ENCODE results near the gene PCSK5.

Gene PCSK5

DNA sequence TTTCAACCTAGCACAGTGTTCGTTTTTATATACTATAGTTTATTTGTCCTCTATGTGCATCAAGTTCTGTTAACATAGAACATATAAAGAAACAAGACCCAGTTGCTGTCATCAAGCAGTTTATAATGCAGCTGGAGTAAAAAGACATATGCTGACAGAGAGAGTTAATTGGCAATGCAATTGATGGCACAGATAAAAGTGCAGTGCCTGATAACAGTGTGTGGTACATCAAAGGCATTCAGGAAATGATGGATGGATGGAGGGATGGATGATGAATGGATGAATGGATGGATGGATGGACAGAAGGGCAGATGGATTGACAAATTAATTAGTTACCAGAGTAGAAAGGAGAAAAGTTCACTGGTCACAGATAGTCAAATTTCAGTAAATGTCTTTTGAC is 264.9 kb downstream of the PCSK5 start:
- DNase-seq: no peak

DNA sequence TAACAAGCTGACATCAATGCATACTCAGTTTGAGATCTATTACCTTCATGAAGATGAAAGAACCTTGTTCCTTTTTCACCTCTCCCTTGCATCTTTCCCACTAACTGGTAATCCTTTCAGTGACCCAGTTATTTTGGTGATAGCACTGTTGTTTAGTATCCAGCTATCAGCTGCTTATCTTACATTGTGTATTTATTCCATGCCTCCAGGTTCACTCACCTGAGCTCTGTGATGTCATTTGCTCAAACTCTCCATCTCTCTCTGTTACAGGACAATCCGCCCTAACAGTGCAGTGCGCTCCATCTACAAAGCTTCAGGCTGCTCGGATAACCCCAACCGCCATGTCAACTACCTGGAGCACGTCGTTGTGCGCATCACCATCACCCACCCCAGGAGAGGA is 268.2 kb downstream of the PCSK5 start:
- no peak for DNase-seq

DNA sequence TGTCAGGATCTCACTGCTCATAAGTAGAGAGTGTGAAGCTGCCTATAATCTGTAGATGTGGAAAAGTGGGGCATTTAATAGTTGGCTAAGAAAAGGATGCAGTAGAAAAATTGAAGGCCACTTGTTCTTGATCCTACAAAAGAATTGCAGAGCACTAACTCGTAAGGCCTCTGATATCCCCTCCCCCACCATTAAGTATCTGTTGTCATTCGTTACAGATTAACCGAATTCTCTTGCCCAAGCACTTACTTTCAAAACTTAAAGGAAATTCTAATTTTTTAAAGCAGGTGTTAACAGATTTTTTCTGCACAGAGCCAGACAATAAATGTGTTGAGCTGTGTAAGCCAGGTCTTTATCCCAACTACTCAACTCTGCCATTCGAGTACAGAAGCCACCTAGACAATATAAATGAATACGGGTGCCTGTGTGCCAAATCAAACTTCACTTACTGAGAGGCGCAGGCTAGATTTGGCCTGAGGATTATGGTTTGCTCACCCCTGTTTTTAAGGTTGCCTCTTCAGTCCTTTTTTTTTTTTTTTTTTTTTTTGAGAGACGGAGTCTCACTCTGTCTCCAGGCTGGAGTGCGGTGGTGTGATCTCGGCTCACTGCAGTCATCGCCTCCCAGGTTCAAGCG is 268.9 kb downstream of the PCSK5 start:
- DNase-seq: no peak

DNA sequence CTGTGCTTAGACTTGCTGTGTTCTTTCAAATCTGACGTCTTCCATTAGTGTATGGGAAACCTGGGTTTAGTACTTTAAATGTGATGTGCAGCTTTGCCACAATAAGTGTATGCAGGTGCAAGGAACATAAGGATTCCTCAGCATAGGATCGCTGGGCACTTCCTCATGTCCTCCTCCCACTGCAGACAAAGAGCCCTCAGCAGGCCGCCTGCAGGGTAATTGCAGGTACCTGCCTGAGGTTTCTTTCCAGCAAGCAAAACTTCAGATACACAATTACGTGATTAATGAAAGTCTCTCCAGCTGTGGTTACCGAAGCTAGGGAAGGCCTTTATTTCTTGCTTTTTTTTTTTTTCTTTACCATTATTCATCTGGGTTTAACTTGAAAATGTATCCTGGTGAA is 270.6 kb downstream of the PCSK5 start:
- no peak for DNase-seq

DNA sequence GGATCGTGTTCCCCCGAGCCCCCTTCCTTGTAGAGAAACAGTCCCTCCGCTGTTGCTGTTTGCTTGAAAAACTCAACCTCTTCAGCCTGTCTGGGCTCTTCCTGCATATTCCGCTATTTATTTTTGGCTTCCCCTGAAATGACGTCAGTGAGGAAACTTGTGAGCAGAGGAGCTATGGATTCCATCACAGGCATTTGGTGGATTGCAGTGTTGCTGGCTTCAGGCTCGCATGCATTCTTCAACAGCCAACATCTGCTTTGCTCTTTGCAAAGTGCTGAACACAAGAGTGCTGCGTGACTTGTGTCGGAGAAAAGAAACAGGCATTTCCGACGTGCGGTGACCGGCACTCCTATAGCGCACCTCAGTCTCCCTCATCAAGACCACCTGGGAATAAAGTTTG is 271.1 kb downstream of the PCSK5 start:
- no peak for DNase-seq

DNA sequence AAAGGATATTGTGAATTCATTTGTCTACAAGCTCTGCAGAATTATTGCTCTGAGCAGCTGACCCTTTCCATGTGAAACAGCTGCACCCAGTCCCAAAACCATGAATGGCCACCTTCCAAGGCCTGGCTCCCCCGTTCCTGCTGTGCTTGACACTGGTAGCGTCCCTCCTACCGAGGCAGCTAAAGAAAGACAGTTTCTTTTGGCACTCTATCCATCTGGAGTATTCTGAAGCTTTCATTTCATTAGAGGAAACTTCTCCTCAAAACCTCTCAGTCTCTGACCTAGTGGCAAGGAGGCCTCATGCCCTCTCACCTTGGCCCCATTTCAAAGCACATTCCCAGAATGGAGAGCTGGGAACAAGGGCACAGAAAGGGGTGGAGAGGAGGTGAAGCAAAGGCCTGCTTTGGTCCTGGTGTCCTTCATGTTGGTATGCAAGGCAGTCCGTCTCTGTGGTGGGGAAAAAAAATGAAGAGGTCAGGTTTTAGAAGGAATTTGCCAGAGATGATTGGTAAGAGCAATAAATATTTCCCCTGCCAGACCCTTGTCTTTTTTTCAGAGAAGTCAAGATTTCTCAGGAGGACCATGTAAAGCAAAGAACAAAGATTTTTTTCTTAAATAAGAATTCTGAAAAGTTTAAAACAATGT is 271.7 kb downstream of the PCSK5 start:
- no peak for DNase-seq

DNA sequence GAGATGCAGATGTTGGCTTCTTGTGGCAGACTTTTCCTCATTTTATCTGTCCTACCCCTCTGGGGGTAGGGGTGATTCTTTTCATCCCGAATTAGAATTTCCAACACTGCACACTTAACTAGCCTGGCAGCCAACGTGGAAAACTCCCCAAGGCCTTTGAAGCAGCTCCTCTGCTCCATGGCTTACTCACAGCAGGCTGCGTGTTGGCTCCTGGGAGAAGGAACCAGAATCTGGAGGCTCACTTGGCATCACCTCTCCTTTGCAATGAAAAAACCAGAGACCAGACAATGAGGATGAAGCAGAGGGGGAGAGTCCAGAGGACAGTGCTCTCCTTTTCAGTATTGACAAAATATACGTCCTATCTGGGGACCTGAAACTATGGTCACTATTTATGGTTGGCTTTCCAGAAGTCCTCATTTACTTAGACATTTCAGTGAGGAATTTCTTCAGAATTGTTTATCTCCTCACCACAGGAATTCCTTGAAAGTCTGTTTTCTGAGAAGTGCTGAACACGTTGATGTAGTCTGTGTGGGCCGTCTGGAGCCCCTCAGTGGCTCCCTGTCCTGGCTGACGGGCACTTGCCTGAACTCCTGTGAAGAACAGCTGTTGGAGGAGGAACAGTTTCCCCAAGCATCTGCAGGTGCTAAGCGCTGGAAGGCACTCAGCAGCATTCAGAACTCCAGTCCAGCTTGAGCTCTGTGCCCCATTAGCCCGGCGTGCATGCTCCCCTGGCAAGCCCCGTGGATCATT is 272.5 kb downstream of the PCSK5 start:
- DNase-seq: no peak

DNA sequence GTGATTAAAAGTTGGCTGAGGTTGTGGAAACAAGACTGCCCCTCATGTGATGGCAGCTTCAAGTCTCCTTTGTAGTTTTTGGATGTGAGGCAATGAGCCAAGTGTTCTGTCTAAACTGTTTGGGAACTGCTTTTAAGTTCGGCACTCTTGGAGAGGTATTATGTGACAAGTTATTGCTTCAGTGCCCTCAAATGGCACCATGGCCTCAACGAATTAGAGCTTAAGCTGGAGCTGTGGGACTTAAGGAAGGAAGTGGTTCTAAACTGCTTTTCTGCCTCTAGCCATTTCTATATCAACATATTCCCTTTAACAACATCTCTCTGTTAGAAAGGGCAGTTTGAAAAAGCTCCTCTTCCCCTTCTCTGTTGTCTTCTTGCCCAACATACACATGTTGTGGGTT is 276.1 kb downstream of the PCSK5 start:
- no peak for DNase-seq

DNA sequence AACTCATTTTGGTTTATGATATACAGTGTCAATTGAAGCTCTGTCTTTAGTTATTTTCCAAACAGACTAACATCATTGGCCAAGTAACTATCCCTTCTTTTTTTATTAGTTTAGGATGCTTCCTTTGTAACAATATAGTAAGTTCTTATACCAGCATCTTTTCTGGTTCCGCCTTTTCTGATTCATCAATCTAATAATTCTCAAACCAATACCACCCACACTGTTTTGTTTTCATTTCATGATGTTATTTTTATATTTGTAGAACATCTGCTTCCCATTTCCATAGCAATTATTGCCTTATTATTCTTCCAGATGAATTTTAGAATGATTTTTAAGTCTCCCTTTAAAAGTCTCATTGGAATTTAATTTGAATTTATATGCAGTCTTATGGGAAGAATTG is 285.7 kb downstream of the PCSK5 start:
- DNase-seq: no peak

DNA sequence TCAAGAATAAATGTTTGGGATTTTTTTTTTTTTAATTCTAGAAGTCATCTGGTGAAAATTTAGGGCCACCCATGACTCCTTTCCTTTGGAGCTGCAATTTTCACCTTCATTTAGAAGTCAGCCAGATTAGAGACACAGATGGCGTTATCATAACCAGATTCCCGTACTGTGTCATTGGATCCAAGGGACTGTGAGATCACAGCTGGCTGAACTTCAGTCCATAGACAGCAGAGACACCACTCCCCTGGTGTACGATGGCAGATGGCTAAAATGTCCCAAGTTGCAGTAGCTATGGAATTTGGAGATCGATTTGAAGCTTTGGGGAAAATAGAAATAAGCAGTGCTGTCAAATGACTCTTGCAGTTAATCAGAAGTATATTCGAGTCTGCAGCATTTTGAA is 287.5 kb downstream of the PCSK5 start:
- no peak for DNase-seq

DNA sequence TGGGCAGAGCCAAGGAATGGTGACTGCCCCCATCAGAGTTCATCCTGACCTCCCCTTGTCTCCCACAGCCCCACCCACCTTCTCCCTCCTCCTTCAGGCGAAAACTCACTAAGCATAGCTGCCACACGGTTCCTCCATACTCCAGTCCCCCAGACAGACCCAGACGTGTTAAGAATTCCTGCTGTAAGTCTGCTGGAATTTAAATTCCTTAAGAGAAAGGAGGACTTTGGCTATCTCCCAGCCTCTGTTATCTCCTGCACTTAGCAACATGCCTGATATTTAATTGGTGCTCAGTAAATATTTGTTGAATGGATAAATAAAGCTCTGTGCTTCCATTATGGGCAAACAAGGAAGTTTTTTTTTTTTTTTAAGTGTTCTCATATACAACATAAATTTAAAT is 290.1 kb downstream of the PCSK5 start:
- no peak for DNase-seq

DNA sequence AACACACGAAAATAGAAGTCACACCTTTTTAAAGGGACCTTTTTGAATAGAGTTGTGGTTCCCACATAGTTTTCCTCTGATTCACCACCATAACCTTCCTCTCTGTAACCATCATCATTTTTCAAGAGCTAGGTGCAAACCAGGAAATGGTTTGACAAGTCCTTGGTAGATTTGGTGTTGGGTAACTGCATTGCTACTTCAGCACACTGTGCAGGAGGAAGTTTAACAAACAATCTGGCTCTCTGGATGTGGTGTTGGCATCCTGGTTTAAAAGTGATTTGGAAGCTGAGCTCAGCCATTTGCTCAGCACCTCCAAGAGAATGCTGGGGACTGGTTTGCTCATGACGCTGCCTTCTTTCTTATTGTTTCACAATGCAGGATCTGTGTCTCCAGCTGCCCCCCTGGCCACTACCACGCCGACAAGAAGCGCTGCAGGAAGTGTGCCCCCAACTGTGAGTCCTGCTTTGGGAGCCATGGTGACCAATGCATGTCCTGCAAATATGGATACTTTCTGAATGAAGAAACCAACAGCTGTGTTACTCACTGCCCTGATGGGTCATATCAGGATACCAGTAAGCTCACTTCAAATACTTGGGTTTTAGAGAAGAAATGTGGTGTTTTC is 290.7 kb downstream of the PCSK5 start:
- no peak for DNase-seq

DNA sequence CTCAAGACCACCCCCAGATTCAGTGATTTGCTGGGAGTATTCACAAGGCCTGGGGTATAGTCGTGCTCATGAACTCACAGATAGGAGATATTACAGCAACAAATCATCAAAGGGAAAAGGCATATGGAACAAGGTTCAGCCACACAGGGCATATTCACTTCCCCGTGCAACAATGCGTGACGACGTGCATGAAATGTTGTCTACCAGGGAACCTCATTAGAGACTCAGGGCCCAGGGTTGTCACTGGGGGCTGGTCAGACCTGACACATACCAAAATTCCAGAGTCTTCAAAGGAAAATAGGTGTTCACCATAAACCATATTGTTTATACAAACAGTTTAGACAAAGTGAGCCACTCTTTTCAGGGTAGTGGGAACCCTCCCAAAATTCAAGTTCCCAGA is 291.3 kb downstream of the PCSK5 start:
- DNase-seq: no peak

DNA sequence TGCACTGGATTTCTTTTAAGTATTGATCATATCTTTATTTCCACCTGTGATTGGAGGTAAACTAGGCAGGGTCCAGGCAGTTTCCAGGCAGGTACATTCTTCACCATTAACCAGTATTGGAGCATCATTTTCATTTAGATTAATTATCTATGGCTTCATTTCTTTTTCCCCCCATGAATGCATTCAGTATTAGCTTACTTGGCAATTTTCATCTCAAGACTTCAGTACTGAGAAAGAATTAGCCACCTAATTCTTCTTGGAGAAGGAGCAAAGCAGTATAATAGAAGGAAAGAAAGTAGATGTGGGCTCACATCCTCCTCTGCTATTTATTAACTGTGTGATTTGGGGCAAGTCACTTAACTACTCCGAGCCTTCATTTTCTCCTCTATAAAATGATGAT is 295.0 kb downstream of the PCSK5 start:
- no peak for DNase-seq

DNA sequence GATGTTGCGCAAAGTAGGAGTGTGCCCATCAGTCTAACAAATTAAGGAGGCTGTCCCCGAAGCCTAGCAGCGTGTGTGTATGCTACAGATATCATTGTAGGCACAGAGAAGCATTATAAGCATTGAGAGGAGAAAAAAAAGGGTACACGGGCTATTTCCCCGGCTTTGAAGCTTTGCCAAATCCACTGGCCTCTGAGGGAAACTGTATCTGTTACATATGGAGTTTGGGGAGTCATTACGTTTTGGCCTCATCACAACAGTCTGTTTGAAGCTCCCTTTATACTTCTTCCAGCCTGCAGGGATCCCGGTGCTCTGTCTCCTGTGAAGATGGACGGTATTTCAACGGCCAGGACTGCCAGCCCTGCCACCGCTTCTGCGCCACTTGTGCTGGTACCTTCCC is 297.8 kb downstream of the PCSK5 start:
- DNase-seq: no peak

DNA sequence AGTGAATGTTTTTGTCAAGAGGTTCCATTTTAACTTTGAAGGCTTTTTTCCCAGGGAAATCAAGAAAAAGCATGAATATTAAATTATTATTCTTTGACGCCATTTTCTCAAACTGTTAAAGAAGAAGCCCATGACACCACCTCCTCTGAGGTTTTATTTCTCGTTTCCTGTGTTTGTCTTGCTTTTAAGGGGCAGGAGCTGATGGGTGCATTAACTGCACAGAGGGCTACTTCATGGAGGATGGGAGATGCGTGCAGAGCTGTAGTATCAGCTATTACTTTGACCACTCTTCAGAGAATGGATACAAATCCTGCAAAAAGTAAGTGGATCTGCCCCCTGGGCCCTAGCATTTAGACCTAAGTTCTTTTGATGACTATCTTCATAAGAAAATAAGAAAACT is 298.4 kb downstream of the PCSK5 start:
- no peak for DNase-seq

DNA sequence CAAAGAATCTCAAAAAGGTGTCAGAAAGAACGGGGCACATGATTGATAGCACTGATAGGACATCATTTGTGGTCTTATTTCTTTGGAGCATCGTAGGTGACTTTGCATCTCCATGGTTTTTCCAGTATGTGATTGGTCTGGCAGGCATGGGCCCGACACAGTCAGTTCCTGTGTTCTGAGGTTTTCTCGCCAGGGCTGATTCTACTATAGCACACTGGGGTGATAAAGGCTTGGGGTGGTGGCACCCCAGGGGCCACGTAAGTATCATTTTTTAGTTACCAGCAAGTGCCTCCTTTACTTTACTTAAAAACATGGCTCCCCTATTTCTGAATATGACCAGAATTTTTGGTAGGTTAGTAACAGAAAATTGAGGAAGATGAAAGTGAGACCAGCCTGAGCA is 301.0 kb downstream of the PCSK5 start:
- no peak for DNase-seq

DNA sequence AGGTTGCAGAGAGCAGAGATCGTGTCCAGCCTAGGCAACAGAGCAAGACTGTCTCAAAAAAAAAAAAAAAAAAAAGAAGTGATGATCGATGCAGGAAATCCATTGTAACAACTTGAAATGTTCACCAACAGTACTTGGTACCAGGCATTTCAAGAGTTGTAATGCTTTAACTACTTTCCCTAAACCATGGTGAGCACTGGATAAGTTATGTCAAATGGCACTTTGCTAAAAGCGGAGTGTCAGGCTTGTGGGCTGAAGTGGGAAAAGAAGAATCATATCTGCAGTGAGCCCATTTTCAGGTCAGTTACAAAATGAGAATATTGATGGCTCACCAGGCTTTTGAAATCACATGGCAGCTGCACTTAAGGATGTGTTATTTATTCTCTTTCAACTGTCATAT is 301.5 kb downstream of the PCSK5 start:
- no peak for DNase-seq

DNA sequence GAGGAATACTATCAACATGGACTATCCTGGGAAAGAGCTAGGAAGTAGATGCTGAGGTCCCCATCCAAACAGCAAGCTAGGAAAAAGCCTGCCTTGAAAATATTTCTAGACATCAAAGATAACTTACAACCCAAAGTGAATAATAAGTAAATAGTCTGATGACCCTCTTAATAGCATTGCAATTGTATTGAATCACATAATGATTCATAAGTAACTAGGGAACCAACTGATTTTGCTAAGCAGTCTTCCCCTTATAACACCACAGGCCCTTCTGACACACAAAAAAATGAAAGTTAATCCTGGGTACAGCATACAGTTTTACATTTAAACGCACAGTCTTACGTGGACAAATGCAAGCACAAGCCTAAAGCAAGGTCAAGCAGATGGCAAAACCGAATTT is 304.4 kb downstream of the PCSK5 start:
- no peak for DNase-seq

DNA sequence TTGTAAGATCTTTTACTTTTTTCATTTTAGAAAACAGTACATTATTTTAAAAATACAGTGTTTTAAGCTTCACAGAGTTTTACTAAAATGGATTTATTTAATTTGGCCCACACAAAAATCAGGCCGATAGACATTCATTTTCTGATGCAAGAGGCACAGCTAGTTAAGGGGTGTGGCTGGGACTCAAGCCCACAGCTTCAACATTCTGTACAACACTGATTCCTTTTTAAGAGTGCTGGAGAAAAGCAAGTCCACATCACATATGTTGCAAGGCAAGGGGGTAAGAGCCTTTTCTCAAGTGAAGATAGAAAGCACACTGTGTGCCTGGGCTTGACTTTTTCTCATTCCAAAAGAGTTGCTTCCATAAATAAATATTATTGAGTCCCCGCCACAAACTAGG is 307.9 kb downstream of the PCSK5 start:
- DNase-seq: no peak

DNA sequence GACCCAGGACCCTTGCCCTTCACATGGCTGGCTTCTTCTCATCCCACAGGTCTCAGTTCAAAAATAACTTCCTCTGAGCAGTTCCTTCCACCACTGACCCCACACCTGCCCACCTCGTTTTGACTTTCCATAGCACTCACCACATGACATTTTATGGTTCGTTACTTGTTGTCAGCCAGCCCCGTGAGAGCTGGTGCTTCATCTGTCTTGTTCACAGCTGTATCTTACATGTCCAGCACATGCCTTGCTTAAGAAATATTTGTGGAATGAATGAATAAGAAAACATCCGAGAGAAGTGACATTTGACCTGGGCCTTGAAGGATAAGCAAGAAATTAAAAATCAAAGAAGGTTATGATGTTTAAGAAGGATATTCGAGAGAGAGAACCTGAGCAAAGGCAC is 309.8 kb downstream of the PCSK5 start:
- no peak for DNase-seq

DNA sequence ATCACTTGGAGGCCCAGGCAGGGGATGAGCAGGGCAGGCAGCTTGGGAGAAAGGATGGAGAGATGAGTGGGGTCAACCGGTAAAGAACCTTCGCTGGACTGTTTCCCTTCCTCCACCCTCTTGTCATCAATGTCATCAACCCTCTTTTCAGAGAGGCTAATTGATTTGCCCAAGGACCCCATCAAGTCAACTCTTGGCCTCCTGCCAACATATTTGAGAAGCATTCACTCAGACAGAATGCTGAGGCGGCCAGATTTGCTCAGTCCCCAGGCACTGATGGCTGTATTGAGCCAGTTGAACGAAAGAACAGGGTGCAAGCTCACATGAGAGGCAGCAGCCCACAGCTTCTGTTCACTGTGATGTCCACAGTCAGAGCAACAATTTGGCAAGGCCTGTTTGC is 310.3 kb downstream of the PCSK5 start:
- peak; percentile 59 for DNase-seq

DNA sequence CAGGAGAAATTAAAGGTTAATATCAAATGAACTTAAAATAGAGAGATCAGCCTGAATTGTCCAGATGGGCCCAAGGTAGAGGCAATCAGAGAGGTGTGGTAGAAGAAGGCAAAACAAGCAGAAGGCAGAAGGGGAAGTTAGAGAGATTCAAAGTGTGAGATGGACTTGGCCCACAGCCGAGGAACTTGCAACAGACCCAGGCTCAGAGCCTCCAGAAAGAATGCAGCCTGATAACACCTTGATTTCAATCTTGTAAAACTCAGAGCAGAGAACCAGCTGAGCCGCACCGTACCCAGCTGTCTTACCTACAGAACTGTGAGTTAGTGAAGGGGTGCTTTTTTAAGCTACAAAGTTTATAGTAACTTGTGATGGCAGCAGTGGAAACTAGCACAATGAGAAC is 312.9 kb downstream of the PCSK5 start:
- DNase-seq: no peak

DNA sequence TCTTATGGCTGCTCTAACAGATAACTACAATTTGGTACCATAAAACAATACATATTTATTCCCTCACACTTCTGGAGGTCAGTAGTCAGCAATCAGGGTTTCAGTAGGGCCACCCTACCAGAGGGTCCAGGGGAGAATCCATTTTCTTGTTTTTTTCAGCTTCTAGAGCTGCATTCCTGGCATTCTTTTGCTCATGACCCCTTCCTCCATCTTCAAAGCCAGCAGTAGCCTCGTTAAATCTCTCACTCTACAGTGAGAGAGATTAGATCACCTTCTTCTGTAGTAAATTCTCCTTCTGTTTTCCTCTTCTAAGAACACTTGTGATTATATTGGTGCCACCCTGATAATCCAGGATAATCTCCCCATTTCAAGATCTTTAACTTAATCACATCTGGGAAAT is 316.3 kb downstream of the PCSK5 start:
- no peak for DNase-seq

Data from NCI-H748 treated with DMSO at 0.1 percent for 48 hours (cell line).